ENCODE data around the gene IL27RA.
"Not testable (repeated sequence)": the region's sequence is repeated elsewhere in the genome, so short reads cannot be mapped to it uniquely, and the experiment has no call there.

IL27RA gene

DNA sequence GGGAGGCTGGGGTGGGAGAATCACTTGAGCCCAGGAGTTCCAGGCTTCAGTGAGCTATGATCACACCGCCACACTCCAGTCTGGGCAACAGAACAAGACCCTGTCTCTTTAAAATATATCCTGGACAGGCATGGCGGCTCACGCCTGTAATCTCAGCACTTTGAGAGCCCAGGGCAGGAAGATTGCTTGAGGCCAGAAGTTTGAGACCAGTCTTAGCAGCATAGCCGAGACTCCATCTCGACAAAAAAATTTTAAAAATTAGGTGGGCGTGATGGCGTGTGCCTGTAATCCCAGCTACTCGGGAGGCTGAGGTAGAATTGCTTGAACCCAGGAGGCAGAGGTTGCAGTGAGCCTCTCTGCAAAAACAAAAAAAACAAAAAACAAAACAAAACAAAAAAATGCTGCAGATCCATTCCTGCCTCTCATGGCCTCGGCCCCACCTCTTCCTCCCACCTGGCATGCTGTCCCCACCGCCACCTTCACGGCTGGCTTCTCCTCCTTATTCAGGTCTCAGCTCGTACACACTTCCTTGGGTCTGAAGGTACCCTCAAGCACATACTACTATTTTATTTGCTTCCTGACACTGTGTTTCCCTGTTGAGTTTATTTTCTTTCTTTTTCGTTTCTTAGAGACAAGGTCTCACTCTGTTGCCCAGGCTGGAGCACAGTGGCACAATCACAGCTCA is 30.7 kb upstream of the IL27RA start:
- DNase-seq, result no peak

DNA sequence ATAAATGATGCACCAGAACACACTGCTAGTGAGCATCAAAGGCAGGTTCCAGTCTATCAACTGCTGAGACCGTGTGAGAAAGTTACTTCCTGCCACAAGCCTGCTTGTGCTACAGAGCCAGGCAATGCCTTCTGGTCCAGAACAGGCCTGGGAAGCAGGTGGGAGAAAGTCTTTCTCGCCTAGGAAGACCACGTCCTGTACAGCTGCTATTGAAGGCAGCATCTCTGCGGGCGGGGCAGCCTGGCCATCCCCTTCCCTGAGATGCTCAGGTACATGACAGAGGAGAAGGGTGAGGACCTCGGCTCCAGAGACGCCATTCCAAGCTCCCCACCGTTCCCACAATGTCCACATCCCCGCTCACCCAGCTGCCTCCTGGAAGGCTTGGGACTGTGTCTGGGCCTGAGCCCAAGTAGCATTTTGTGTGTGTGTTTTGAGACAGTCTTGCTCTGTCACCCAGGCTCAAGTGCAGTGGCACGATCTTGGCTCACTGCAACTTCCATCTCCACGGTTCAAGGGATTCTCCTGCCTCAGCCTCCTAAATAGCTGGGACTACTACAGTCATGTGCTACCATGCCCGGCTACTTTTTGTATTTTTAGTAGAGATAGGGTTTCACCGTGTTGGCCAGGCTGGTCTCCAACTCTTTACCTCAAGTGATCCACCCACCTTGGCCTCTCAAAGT is 28.9 kb upstream of the IL27RA start:
- no peak for DNase-seq

DNA sequence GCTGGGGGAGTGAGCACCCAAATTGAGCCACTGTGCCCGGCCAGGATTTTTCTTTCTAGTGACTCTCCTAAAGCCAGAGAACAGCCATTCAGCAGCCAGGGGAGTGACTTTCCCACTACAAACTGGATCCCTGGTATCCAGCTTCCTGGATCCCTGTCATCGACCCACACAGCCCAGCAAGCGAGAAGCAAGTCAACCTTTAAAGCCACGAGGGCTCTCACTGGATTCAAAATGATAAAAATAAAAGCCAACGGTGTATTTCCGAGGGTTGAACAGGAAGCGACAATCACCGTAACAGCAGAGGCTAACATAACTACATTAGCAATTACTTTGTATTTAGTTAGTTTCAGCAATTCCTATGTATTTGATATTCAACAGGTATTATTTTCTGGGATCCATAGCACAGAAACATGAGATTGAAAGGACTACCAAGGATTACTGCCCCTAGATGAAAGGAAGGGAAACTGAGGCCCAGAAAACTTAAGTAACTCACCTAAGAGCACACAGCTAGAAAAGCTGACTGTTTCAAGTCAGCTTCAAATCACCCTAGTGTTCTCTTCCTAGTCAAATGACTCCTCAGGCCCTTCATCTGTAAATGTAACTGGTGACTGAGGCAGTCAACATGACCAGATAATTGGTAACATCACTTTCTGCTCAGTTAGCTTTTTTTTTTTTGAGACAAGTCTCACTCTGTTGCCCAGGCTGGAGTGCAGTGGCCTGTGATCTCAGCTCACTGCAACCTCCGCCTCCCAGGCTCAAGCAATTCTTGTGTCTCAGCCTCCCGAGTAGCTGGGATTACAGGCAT is 28.1 kb upstream of the IL27RA start:
- no peak for DNase-seq

DNA sequence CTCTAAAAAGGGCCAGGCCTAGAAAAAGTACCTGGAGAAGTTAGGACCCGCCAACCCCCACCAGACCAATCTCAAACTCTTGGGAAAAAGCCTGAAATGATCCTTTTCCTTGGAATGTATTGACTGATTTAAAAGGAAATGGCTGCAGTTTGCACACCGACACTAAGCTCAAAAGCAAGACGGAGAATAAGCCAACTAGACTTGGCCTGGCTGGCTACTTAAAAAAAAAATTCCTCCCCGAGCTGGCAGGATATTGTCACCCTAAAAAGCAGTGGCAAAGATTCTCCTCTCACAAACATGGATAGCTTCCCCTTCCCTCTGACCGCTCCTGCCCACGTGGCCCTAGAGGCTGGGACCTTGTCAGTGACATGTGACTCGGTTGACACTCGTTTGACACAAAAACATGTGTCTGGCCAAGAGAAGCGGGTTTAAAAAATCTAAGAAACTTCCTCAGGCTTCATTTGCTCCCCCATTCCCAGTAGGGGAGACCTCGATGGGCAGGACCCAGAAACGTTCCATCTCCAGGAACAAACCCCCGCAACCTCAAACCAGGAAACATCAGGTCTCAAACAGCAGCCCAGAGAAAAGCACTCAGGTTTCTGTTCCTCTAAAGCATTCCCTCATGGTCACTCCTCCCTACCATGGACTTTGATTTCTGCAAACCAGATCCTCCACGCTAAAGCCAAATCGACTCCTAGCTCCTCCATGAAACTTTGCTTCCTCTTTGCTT is 26.8 kb upstream of the IL27RA start:
- DNase-seq, result no peak

DNA sequence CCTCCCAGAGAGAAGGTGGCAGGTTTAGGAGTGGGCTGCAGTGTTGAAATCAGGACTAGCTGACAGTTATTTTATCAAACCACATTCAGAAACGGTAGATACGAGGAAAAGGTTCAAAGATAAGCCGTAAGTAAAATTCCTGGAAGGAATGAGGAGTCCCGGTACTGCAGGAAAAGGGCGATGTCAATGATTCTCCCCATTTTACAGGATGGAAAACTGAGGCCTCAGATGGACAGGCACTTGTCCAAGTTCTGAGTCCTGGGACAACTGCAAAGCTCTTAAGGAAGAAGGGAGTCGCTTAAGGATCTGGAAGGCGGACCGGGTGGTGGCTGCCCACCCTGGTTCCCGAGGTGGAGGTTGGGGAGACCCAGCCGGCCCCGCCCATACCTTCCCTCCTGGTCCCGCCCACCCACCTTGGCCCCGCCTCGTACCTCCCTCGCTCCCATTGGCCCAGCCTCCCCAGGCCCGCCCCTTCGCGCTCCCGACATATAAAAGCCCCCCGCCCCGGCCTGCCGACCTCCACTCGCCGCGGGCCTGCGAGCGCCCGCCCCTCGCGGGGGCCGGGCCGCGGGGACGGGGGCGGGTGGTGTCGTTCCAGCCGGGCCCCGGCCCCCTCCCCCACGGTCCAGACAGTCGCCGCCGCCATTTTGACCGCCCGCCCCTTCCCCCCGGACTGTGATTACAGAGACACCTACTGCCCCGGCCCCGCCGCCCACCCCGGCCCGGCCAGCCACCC is 26.0 kb upstream of the IL27RA start:
- DNase-seq, result peak; percentile 87 to 92

DNA sequence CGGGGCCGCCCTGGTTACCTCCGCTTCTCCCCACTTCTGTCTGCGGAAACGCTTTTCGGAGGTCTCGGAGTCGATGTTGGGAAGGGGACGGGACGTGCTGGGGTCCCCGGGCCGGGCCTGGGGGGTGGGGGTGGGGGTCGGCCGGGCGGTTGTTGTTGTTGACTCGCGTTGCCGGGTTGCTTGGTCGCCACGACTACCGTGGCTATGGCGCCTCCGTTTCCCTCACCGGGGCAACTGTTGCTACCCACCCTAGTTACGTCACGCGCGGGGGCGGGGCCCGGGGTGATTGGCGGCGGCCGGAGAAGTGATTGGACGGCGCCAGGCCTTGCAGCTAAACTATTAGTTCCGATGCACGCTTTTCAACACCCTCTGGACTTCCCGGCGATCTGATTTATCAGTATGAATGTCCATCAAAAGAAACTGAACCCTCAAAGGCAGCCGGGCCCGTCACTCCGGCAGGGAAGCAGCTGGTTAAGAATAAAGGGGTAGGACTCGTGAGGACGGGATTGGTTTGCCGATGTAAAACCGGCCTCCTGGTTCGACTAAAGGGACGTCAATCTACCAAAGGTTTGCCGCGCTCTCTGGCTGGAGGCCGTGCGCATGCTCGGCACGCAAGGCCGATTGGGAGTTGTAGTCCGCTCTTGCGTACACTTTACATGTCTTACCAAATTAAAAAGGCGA is 25.3 kb upstream of the IL27RA start, which contains the start of gene RFX1:
Gene RFX1 (minus strand): TSS at position 236 of the 681 bp plus-strand sequence. CDS start 12,477 bp downstream, outside the sequence.
- peak; percentile 100 for DNase-seq

DNA sequence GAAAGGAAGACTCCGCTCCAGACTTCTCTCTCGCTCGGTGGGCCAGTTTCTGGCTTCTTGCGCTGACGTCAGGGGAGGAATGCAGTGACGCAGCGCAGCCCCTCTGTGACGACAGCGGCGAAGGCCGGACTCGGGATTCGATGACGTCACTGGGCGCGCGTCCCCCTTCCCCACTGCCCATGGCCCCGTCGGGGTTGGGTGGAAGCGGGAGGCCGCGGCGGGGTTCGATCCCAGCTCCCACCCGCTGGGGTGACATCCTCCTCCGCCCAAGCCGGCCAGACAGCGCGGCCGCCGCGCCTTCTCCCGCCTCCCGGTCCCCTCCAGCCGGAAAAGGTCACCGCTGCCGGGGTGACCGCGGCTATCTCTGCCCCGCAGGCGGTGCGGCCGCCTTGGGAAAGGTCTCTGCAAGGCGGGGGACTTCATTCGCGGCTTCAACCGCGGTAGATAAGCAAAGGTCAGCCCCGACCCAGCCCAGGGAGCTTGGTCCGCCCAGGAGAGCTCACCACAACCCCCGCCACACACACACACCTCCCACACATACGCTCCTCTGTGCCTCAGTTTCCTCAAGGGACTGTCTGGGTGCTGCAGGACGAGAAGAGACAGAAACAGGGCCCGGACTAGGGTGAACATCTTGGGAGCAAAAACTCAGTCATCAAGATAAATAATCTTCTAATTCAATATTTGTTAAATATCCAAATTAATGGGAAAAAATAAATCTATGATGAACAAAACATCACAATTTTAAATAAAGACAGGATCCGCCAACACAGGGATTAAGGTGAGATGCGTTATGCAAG is 24.6 kb upstream of the IL27RA start:
- no peak for DNase-seq

DNA sequence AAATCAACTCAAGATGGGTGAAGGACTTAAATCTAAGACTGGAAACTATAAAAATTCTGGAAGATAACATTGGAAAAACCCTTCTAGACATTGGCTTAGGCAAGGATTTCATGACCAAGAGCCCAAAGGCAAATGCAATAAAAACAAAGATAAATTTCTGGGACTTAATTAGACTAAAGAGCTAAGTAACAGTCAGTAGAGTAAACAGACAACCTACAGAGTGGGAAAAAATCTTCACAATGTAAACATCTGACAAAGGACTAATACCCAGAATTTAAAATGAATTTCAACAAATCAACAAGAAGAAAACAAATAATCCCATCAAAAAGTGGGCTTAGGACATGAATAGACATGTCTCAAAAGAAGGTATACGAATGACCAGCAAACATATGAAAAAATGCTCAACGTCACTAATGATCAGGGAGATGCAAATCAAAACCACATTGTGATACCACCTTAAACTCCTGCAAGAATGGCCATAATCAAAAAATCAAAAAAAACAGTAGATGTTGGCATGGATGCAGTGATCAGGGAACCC is 19.1 kb upstream of the IL27RA start:
- DNase-seq, result no peak

DNA sequence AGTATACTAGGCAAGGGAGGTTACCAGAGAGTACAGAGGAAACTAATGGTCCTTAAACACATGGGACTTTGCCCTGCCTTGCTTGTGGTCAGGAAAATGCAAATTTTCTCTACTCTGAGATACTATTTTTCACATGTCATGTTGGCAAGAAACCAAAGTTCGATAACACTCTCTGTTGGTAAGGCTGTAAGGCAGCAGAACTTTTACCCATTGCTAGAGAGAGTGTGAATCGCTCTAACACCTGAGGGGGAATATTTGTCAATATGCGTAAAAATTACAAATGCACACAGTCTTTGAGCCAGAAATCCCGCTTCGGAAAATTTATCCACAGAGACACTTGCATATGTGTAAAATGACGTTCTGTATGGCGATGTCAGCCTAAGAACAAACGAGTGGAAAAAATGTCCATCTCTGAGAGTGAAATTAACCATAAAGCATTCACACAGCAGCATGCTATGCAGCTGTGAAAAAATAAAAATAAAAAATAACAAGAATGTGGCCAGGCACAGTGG is 16.0 kb upstream of the IL27RA start:
- no peak for DNase-seq

DNA sequence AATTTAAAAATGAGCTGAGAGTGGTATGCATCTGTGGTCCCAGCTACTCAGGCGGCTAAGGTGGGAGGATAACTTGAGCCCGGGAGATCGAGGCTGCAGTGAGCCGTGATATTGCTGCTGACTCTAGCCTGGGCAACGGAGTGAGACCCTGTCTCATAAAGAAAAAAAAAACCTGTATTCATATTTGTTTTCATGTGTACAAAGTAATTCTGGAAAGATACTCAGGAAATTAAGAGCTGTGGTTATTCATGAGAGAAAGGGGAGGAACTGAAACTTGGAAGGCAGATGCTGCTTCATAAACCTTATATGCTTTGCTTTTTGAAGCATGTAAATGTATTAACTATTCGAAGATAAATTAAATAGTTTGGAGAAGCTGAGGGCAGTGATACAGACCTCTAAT is 12.5 kb upstream of the IL27RA start:
- DNase-seq, result no peak

DNA sequence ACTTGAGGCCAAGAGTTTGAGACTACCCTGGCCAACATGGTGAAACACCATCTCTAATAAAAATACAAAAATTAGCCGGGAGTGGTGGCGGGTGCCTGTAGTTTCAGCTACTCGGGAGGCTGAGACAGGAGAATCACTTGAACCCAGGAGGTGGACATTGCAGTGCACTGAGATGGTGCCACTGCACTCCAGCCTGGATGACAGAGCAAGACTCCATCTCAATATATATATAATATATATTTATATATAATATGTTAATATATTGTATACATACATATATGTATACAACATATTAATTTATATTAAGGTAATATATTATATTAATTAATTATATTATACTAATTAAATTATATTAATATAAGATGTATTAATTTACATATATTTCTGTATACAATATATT is 11.8 kb upstream of the IL27RA start:
- not testable (repeated sequence) for DNase-seq

DNA sequence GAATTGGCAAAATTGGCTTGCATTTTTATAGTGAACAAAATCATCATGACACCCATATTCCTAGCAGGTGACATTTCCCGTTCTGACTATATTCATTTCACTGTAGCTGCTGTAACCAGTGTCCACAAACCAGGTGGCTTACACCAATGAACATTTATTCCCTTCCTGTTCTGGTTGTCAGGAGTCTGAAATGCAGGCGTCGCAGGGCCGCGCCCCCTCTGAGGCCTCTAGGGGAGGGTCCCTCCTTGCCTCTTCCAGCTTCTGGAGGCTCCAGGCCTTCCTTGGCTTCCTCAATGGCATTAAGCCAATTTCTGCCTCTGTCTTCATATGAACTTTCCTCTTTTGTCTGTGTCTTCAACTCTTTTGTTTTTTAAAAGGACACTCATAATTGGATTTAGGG is 10.1 kb upstream of the IL27RA start:
- no peak for DNase-seq

DNA sequence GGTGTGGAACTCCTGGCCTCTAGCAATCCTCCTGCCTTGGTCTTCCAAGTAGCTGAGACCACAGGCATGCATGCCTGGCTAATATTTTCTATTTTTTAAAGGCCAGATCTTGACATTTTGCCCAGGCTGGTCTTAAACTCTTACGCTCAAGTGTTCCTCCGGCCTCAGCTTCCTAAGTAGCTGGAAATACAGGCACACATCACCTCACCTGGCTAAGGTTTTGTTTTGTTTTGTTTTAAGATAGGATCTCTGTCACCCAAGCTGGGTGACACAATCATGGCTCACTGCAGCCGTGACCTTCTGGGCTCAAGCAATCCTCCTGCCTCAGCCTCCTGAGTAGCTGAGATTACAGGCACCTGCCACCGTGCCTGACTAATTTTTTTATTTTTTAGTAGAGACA is 9.1 kb upstream of the IL27RA start:
- no peak for DNase-seq

DNA sequence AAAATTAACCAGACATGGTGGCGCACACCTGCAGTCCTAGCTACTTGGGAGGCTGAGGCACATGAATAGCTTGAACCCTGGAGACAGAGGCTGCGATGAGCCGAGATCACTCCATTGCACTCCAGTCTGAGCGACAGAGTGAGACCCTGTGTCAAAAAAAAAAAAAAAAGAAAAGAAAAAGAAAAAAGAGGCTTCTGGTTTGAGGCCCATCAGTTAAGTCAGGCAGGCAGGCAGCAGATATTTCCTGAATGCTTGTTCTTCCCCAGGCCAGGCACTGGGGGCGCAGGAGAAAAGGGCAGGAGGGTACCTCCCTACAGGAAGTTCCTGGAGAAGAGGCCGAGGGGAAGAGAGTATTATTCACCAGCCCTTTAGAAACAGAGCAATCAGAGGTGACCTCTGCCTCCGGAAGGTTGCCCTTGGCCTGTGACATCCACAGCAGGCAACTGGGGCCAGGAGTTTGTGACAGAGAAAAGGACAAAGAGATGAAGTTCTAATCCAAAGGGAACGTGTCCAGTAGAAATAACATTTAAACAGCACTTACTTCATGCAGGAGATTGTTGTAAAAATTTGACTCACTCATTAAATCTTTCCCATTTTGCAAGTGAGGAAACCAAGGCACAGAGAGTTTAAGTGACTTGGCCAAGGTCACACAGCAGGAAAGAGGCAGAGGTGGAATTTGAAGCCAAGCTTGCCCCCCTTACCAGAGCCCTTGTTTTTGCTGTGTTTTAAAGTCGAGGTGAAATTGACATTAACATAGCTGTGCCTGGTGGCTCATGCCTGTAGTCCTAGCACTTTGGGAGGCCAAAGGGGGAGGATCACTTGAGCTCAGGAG is 7.9 kb upstream of the IL27RA start:
- no peak for DNase-seq

DNA sequence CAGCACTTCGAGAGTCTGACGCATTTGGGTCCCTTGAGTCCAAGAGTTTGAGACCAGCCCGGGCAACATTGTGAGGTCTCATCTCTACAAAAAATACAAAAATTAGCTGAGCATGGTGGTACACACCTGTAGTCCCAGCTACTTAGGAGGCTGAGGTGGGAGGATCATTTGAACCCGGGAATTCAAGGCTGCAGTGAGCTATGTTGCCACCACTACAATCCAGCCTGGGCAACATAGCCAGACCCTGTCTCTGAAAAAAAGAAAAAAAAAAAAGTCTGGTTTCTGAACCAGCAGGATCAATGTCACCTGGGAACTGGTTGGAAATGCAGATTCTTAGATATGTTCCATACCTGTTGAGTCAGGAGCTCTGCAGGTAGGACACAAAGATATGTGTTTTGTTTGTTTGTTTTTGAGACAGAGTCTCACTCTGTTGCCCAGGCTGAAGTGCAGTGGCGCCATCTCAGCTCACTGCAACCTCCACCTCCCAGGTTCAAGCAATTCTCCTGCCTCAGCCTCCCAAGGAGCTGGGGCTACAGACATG is 4.8 kb upstream of the IL27RA start:
- not testable (repeated sequence) for DNase-seq

DNA sequence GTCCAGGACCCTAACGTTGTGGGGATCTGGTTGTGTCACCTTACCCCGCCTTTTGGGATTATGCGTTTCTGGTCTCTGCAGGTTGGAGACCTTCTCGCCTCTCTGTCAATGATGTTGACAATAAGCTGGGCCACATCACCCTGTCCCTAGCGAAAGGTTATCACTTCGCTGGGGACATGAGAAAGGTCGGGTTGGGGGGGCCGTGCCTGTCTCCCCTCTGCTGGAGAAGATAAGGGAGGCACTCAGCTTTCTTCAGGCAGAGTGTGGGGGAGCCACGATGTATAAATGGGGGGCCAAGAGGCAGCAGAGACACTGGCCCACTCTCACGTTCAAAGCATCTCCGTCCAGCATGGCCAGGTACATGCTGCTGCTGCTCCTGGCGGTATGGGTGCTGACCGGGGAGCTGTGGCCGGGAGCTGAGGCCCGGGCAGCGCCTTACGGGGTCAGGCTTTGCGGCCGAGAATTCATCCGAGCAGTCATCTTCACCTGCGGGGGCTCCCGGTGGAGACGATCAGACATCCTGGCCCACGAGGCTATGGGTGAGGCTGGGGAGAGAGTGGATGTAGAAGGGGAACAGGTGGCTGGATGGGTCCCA is 3.6 kb upstream of the IL27RA start, which contains the start of gene RLN3:
Gene RLN3 (plus strand): TSS at position 293 of the 595 bp plus-strand sequence. CDS start 57 bp downstream, at position 350.
- DNase-seq, result no peak

DNA sequence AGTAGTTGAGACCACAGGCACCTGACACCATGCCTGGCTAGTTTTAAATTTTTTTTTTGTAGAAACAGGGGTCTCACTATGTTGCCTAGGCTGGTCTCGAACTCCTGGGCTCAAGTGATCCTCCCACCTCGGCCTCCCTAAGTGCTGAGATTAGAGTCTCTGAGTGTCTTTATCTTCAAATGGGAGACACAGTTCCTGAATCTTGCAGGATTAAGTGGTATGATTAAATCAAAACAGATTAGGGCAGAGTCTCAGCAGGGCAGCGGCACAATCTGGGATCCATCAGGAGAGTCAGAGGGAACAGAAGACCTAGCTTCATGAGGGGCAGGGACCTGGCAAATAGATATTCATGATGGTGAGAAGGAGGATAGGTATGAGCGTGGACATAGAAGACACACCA is 2.7 kb upstream of the IL27RA start:
- DNase-seq, result no peak

DNA sequence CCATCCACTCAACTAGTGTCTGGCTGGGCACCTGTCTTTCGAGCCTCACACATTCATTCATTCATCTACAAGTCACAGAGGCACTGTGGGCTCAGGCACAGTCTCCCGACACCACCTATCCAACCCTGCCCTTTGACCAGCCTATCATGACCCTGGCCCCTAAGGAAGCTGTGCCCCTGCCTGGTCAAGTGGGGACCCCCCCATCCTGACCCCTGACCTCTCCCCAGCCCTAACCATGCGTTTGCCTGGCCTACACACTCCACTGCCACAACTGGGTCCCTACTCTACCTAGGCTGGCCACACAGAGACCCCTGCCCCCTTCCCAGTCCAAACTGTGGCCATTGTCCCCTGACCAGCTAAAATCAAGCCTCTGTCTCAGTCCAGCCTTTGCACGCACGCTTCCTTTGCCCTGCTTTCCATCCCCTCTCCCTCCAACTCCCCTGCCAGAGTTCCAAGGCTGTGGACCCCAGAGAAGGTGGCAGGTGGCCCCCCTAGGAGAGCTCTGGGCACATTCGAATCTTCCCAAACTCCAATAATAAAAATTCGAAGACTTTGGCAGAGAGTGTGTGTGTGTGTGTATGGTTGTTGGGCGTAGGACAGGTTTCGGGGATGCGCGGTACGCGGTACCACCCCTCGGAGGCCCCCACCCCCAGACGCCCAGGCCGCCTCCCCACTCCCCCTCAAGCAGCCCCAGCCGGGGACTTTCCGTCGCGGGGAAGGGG is 404 bp upstream of the IL27RA start:
- peak; percentile 87 to 89 for DNase-seq
